K562 (cell line): ENCODE measurements around the gene SNX10. TPM values are rescaled to one million over a fixed set of nuclear protein-coding genes. Genes with fewer than 3 reads are reported as not detected.

Experiments
- ATAC-seq: fragments of 200-7000 bp; cut with Tn5 transposase; 3 replicates; pipeline ENCODE4 v1.9.1; 2020; ENCODE audit warnings: moderate library complexity
- BruUV-seq: library from RNA; stranded (reverse); fragments of 400-500 nt; replicated peaks from 2 replicates; lab custom pipeline; 2021; lab: Mats Ljungman, UMichigan
- CTCF ChIA-PET: fragments of 300-600 bp; formaldehyde crosslinking; extraction: SDS; loops from one replicate; lab custom pipeline; 2021; ENCODE audit warnings: low intra/inter-chr PET ratio; lab: Yijun Ruan, JAX
- POLR2A ChIA-PET: fragments of 300-600, 350-650 bp; sonication (Branson Sonifier 250); formaldehyde crosslinking; extraction: SDS; loops from one replicate; lab custom pipeline; 2021; ENCODE audit warnings: antibody characterized with exemption, inconsistent platforms; lab: Yijun Ruan, JAX
- DNase-seq, 4 experiments: peaks; one replicate each; pipeline versions ENCODE4 v3.0.0 to v3.0.0-alpha.2; 2011 to 2018; ENCODE audit warnings: low spot score in 3 of 4, mixed read lengths in 3 of 4; ENCODE audit errors: extremely low read depth in 1 of 4
- FAIRE-seq: peaks from 2 replicates; lab custom pipeline; 2011; peaks lifted over from hg19 to GRCh38; lab: Jason Lieb, UNC
- H2AFZ ChIP-seq: 2 replicates; pipeline ENCODE4 v1.6.0; 2011; ENCODE audit warnings: low read depth, low read length, control low read depth, inconsistent platforms
- H3K27ac ChIP-seq: fragments of 200-600 bp; 3 replicates; pipeline ENCODE4 v1.8.0; 2011; ENCODE audit warnings: low read depth, mild to moderate bottlenecking, control low read depth, inconsistent platforms, low read length, moderate library complexity, mixed read lengths; ENCODE audit errors: extremely low read depth
- H3K27me3 ChIP-seq, 2 experiments: fragments of 300-600 bp in 1 of 2; 2 replicates in 1 of 2; 3 replicates in 1 of 2; pipeline versions ENCODE4 v1.6.0 to v1.8.0; 2011; ENCODE audit warnings: inconsistent platforms in 2 of 2, low read length in 2 of 2, mild to moderate bottlenecking in 1 of 2, mixed read lengths in 1 of 2, moderate library complexity in 1 of 2; ENCODE audit not compliant: control insufficient read depth in 2 of 2, insufficient read depth in 2 of 2
- H3K36me3 ChIP-seq: fragments of 300-600 bp; 3 replicates; pipeline ENCODE4 v1.8.0; 2011; ENCODE audit warnings: mild to moderate bottlenecking, low read length, inconsistent platforms; ENCODE audit not compliant: control insufficient read depth, insufficient read depth
- H3K4me1 ChIP-seq, 2 experiments: fragments of 200-600 bp in 1 of 2; replicated peaks in 1 of 2; 2 replicates in 1 of 2; 3 replicates in 1 of 2; pipeline versions ENCODE4 v1.5.1 to v1.8.0; 2011; ENCODE audit warnings: inconsistent platforms in 2 of 2, low read length in 2 of 2, mild to moderate bottlenecking in 1 of 2, mixed read lengths in 1 of 2, moderate library complexity in 1 of 2; ENCODE audit not compliant: control insufficient read depth in 2 of 2, insufficient read depth in 2 of 2
- H3K4me2 ChIP-seq: 2 replicates; pipeline ENCODE4 v1.6.1; 2011; ENCODE audit warnings: low read length, control low read depth, inconsistent platforms, mixed read lengths; ENCODE audit not compliant: insufficient read depth
- H3K4me3 ChIP-seq: fragments of 200-600 bp; sonication (generic), shearing (Covaris generic); 2 replicates; pipeline ENCODE4 v1.5.1; 2016; ENCODE audit warnings: control low read depth, inconsistent platforms
- H3K79me2 ChIP-seq: fragments of 200-600 bp; 3 replicates; pipeline ENCODE4 v1.8.0; 2011; ENCODE audit warnings: low read length, inconsistent platforms; ENCODE audit not compliant: control insufficient read depth, insufficient read depth
- H3K9ac ChIP-seq, 2 experiments: 2 replicates each; pipeline versions ENCODE4 v1.6.0 to v1.6.1; 2011; ENCODE audit warnings: low read depth in 2 of 2, low read length in 2 of 2, control low read depth in 1 of 2, inconsistent platforms in 1 of 2, mild to moderate bottlenecking in 1 of 2, mixed read lengths in 1 of 2; ENCODE audit not compliant: insufficient read depth in 1 of 2
- H3K9me1 ChIP-seq: one replicate; pipeline ENCODE4 v1.6.0; 2011; ENCODE audit warnings: inconsistent platforms, mild to moderate bottlenecking, low read length, moderate library complexity; ENCODE audit not compliant: control insufficient read depth, insufficient read depth
- H3K9me3 ChIP-seq: replicated peaks from 2 replicates; pipeline ENCODE4 v1.5.1; 2011; ENCODE audit warnings: low read depth, low read length, inconsistent platforms; ENCODE audit not compliant: control insufficient read depth, insufficient read depth
- H4K20me1 ChIP-seq: replicated peaks from 2 replicates; pipeline ENCODE4 v1.6.1; 2011; ENCODE audit warnings: low read length, inconsistent platforms, mixed read lengths; ENCODE audit not compliant: control insufficient read depth, insufficient read depth
- ARID1B ChIP-seq: fragments of 450-650 bp; IDR thresholded peaks from 2 replicates; pipeline ENCODE4 v1.6.1; 2016; ENCODE audit warnings: antibody characterized with exemption, mild to moderate bottlenecking, inconsistent platforms
- CGGBP1 ChIP-seq: fragments of 250-450 bp; sonication (Bioruptor Pico); IDR thresholded peaks from 2 replicates; pipeline ENCODE4 v1.9.0; 2021; ENCODE audit warnings: mild to moderate bottlenecking
- COPS2 ChIP-seq: fragments of 450-650 bp; conservative IDR thresholded peaks from 2 replicates; pipeline ENCODE4 v1.6.1; 2016; ENCODE audit warnings: mild to moderate bottlenecking, moderate library complexity
- ELF2 ChIP-seq: fragments of 250-450 bp; sonication (Bioruptor Pico); IDR thresholded peaks from 2 replicates; pipeline ENCODE4 v1.5.0; 2021; ENCODE audit warnings: mild to moderate bottlenecking
- HDAC8 ChIP-seq: fragments of 450-650 bp; IDR thresholded peaks from 2 replicates; pipeline ENCODE4 v1.6.1; 2016; ENCODE audit warnings: mild to moderate bottlenecking, missing genetic modification characterization, moderate library complexity, missing compliant biosample characterization
- MEIS2 ChIP-seq: fragments of 450-650 bp; IDR thresholded peaks from 2 replicates; pipeline ENCODE4 v1.6.1; 2014; ENCODE audit warnings: mild to moderate bottlenecking; ENCODE audit not compliant: partially characterized antibody
- MYBL2 ChIP-seq, 2 experiments: fragments of 450-650 bp in 1 of 2; sonication (generic) in 1 of 2; formaldehyde crosslinking in 1 of 2; IDR thresholded peaks; 2 replicates each; pipeline versions ENCODE4 v1.6.1 to v1.8.1; 2017 to 2022; ENCODE audit warnings: borderline replicate concordance in 1 of 2, inconsistent platforms in 1 of 2, low read depth in 1 of 2, mild to moderate bottlenecking in 1 of 2, missing genetic modification reagents in 1 of 2, moderate library complexity in 1 of 2
- PHTF2 ChIP-seq: fragments of 250-450 bp; sonication (Bioruptor Pico); IDR thresholded peaks from 2 replicates; pipeline ENCODE4 v1.5.0; 2021; ENCODE audit warnings: mild to moderate bottlenecking
- POLR3A ChIP-seq: IDR thresholded peaks from 2 replicates; pipeline ENCODE4 v1.6.1; 2011; ENCODE audit warnings: borderline replicate concordance, mild to moderate bottlenecking, moderate library complexity; ENCODE audit not compliant: insufficient read length, insufficient read depth; ENCODE audit errors: extremely low read depth
- SOX6 ChIP-seq: fragments of 450-650 bp; IDR thresholded peaks from 2 replicates; pipeline ENCODE4 v1.6.1; 2014; ENCODE audit warnings: mild to moderate bottlenecking
- TAF15 ChIP-seq: fragments of 200-400 bp; formaldehyde crosslinking; IDR thresholded peaks from 2 replicates; pipeline ENCODE4 v1.6.1; 2017; ENCODE audit warnings: mild to moderate bottlenecking, low read depth, low read length, moderate library complexity
- ZBTB43 ChIP-seq: sonication (generic); formaldehyde crosslinking; IDR thresholded peaks from 2 replicates; pipeline ENCODE4 v1.8.0; 2023; ENCODE audit warnings: mild to moderate bottlenecking, missing genetic modification reagents
- ZC3H4 ChIP-seq: sonication (generic); formaldehyde crosslinking; IDR thresholded peaks from 2 replicates; pipeline ENCODE4 v1.9.0; 2021; ENCODE audit warnings: missing genetic modification reagents, borderline replicate concordance
- WGBS: fragments of 100-300 bp; shearing (Covaris generic); methylation state at CpG from one replicate; pipeline ENCODE4 v1.1.6; 2016; ENCODE audit warnings: low coverage, mixed read lengths; ENCODE audit not compliant: insufficient coverage; ENCODE audit errors: missing lambda C conversion rate; 5-methylcytosine and 5-hydroxymethylcytosine counted together
- in situ Hi-C: fragments of 300-500 bp; cut with MboI; formaldehyde crosslinking; loops from 4 replicates; pipeline ENCODE4 v1.15.0; 2018; ENCODE audit warnings: inconsistent platforms, mixed read lengths
- intact Hi-C: fragments of 100-400 bp; cut with micrococcal nuclease; formaldehyde crosslinking; loops from 2 replicates; pipeline ENCODE4 v1.14.2; 2022
- polyA plus RNA-seq, 8 experiments: library from polyadenylated mRNA; depleted of rRNA in 4 of 8; stranded (reverse) in 5 of 8; unstranded in 3 of 8; fragments of >200 nt; fragmentation: Nextera tagmentation in 2 of 8; fragmentation: Illumina TruSeq in 1 of 8; extraction: Ambion mirVana in 2 of 8; extraction: Trizol in 1 of 8; gene quantifications; 2 replicates each; pipeline versions ENCODE4 v1.2.1 to v1.2.3, GENCODE V29; 2011 to 2014; ENCODE audit warnings: inconsistent platforms in 1 of 8, missing spikeins in 1 of 8
- total RNA-seq, 7 experiments: library from RNA; depleted of rRNA in 6 of 7; stranded (reverse); fragments of >200 nt in 6 of 7; fragmentation: Illumina TruSeq in 2 of 7; extraction: Trizol in 2 of 7; gene quantifications; 2 replicates each; pipeline versions ENCODE4 v1.2.1 to v1.2.3, GENCODE V29; 2011 to 2021; ENCODE audit warnings: low replicate concordance in 1 of 7
- TF ChIP-seq, protein P1 (sequence below), 2 experiments: IDR thresholded peaks; 2 replicates each; pipeline ENCODE4 v1.6.1; 2012; ENCODE audit warnings: improper control_type of control experiment in 2 of 2, low read depth in 2 of 2, low read length in 2 of 2, borderline replicate concordance in 1 of 2
- TF ChIP-seq, protein P2 (sequence below): fragments of 450-650 bp; IDR thresholded peaks from 2 replicates; pipeline ENCODE4 v1.6.1; 2016; ENCODE audit warnings: antibody characterized with exemption

SNX10 gene
- total and polyA plus RNA-seq, 9 of the 15 experiments (the other 6 are each of a cell fraction or from before 2014, with no cell fraction given) = 6.9 to 16.5 (median 11.5) TPM

GRCh38 chr7:26416004-26416403 is 124.3 kb downstream of the SNX10 start (continued):
- no peak for TF ChIP-seq ZC3H4
- no peak for TF ChIP-seq HDAC8

DNA sequence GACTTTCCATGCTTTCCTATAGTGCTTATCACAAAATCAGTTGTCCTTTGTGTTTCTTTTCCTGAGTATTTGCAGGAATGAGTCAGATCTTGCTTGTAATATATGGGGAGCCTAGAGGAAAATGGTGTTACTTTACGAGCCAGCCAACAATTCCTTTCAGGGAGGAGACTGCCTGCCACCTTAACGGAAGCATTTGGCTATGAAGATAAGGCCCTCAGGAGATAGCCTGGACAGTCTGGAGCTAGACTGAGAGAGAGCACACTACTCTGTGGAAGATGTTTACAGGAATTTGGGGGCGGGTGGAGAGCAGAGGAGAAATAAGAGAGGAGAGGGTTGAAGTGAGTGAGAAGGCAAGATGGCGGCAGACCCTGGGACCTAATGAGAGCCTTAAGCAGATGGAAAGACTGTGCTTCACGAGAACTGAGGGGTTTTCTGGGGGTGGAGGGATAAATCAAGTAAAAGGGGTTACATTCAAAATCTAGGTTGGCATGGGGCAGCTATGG is 126.3 kb downstream of the SNX10 start:
- ChIA-PET POLR2A (interaction anchor here (0.9 to 3.9 kb wide), 4 partner anchors 8 to 13 kb away, joined by 3 to 18 read pairs (median 6); no protein-coding TSS in a partner anchor), CTCF (no interaction called here)
- DNase-seq = peak; percentile 53 to 90 (median 72)
- H3K4me1 ChIP-seq = peaks cover 7 to 46% of the 10 kb centered on the region in 2 experiments
- H3K79me2 ChIP-seq = no peaks in the 10 kb centered on the region
- no TSS peak for BruUV-seq
- peak; percentile 96 for ATAC-seq
- in situ Hi-C loops (no loop called here), intact Hi-C loops (loop anchor here (1.0 kb wide), 1 partner anchor 19 kb away; no protein-coding TSS in a partner anchor)
- H3K9ac ChIP-seq = peak overlapping the region; percentile 24 to 72; a peak in 3 of 4 replicates
- 0% methylated on average over 5 of the region's 5 CpGs for WGBS
- H3K4me3 ChIP-seq = no peak overlapping the region; the same call in 1 of the 2 replicates
- peak overlapping the region; percentile 96 for H2AFZ ChIP-seq
- peak; percentile 98 for FAIRE-seq
- H3K27ac ChIP-seq = peak overlapping the region; percentile 80
- no peaks in the 10 kb centered on the region for H3K9me3 ChIP-seq
- H3K27me3 ChIP-seq = no peaks in the 10 kb centered on the region
- peak overlapping the region; percentile 76 for H3K4me2 ChIP-seq
- no peaks in the 10 kb centered on the region for H4K20me1 ChIP-seq
- no peaks in the 10 kb centered on the region for H3K9me1 ChIP-seq
- H3K36me3 ChIP-seq = no peaks in the 10 kb centered on the region
- TF ChIP-seq TAF15 = no peak
- TF ChIP-seq, protein P1, sequence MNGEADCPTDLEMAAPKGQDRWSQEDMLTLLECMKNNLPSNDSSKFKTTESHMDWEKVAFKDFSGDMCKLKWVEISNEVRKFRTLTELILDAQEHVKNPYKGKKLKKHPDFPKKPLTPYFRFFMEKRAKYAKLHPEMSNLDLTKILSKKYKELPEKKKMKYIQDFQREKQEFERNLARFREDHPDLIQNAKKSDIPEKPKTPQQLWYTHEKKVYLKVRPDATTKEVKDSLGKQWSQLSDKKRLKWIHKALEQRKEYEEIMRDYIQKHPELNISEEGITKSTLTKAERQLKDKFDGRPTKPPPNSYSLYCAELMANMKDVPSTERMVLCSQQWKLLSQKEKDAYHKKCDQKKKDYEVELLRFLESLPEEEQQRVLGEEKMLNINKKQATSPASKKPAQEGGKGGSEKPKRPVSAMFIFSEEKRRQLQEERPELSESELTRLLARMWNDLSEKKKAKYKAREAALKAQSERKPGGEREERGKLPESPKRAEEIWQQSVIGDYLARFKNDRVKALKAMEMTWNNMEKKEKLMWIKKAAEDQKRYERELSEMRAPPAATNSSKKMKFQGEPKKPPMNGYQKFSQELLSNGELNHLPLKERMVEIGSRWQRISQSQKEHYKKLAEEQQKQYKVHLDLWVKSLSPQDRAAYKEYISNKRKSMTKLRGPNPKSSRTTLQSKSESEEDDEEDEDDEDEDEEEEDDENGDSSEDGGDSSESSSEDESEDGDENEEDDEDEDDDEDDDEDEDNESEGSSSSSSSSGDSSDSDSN (IDR thresholded peaks at IDR 0.05; ENCODE audit: borderline replicate concordance in 1 of 2, low read depth in 2 of 2, low read length in 2 of 2) = peak in 1 of 2 experiments; percentile 95; a peak in 2 of 4 replicates
- peak; percentile 86 for TF ChIP-seq SOX6
- TF ChIP-seq ARID1B = peak; percentile 96
- TF ChIP-seq, protein P2, sequence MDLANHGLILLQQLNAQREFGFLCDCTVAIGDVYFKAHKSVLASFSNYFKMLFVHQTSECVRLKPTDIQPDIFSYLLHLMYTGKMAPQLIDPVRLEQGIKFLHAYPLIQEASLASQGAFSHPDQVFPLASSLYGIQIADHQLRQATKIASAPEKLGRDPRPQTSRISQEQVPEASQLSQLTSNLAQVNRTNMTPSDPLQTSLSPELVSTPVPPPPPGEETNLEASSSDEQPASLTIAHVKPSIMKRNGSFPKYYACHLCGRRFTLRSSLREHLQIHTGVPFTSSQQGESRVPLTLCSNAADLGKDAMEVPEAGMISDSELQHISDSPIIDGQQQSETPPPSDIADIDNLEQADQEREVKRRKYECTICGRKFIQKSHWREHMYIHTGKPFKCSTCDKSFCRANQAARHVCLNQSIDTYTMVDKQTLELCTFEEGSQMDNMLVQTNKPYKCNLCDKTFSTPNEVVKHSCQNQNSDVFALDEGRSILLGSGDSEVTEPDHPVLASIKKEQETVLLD = peak; percentile 84; the same call in 1 of the 2 replicates
- no peak for TF ChIP-seq MYBL2 (IDR thresholded peaks at IDR 0.05; ENCODE audit: low read depth)
- TF ChIP-seq MYBL2 (CRISPR knock-in tag; IDR thresholded peaks at IDR 0.05; ENCODE audit: borderline replicate concordance) = no peak
- TF ChIP-seq ZBTB43 (CRISPR knock-in tag) = no peak
- no peak for TF ChIP-seq POLR3A
- TF ChIP-seq COPS2 = no peak
- no peak for TF ChIP-seq ELF2 (CRISPR knock-in tag)
- no peak for TF ChIP-seq PHTF2 (CRISPR knock-in tag)
- peak; percentile 24 for TF ChIP-seq MEIS2
- no peak for TF ChIP-seq CGGBP1 (CRISPR knock-in tag)
